H1 (cell line): Measurements from ENCODE around the gene ABHD11. TPM values are rescaled to one million over a fixed set of nuclear protein-coding genes. Genes with fewer than 3 reads are reported as not detected.

Experiments
- BCL11A ChIP-seq, 2 experiments: IDR thresholded peaks; one replicate each; pipeline ENCODE4 v1.6.1; 2011; ENCODE audit warnings: low read depth in 2 of 2, low read length in 2 of 2, mild to moderate bottlenecking in 2 of 2
- CEBPB ChIP-seq: IDR thresholded peaks from 2 replicates; pipeline ENCODE4 v1.6.1; 2012; ENCODE audit warnings: low read depth, low read length
- CHD1 ChIP-seq: IDR thresholded peaks from 2 replicates; pipeline ENCODE4 v1.6.1; 2012; ENCODE audit warnings: low read depth, low read length, improper control_type of control experiment
- CTBP2 ChIP-seq: IDR thresholded peaks from 2 replicates; pipeline ENCODE4 v1.7.0; 2011; ENCODE audit warnings: borderline replicate concordance, mild to moderate bottlenecking, moderate library complexity, mixed read lengths, low read length; ENCODE audit not compliant: insufficient read depth, insufficient read length
- HDAC6 ChIP-seq: IDR thresholded peaks from one replicate; pipeline ENCODE4 v1.7.1; 2012; ENCODE audit warnings: low read depth, mild to moderate bottlenecking, inconsistent platforms, low read length, moderate library complexity
- JUND ChIP-seq: IDR thresholded peaks from 2 replicates; pipeline ENCODE4 v1.6.1; 2011; ENCODE audit warnings: mild to moderate bottlenecking, improper control_type of control experiment, low read length
- RBBP5 ChIP-seq: IDR thresholded peaks from 2 replicates; pipeline ENCODE4 v1.7.1; 2012; ENCODE audit warnings: low read depth, mild to moderate bottlenecking, inconsistent platforms, low read length, moderate library complexity, borderline replicate concordance
- SIN3A ChIP-seq, 2 experiments: IDR thresholded peaks in 1 of 2; conservative IDR thresholded peaks in 1 of 2; 2 replicates each; pipeline ENCODE4 v1.6.1; 2011 to 2012; ENCODE audit warnings: low read length in 2 of 2, improper control_type of control experiment in 1 of 2, low read depth in 1 of 2, mild to moderate bottlenecking in 1 of 2
- SP2 ChIP-seq: IDR thresholded peaks from 2 replicates; pipeline ENCODE4 v1.6.1; 2012; ENCODE audit warnings: mild to moderate bottlenecking, low read length, inconsistent platforms
- YY1 ChIP-seq: IDR thresholded peaks from 2 replicates; pipeline ENCODE4 v1.6.1; 2011; ENCODE audit warnings: low read depth, mild to moderate bottlenecking, low read length
- polyA plus RNA-seq, 7 experiments: library from polyadenylated mRNA; depleted of rRNA in 3 of 7; stranded (reverse) in 5 of 7; unstranded in 2 of 7; fragments of >200 nt in 5 of 7; fragments of 200-250 nt in 2 of 7; gene quantifications; 1 replicate in 5 of 7; 2 replicates in 1 of 7; 4 replicates in 1 of 7; pipeline versions ENCODE4 v1.2.1 to v1.2.3, GENCODE V29; 2011 to 2013; ENCODE audit warnings: missing spikeins in 2 of 7, mixed read lengths in 2 of 7
- total RNA-seq: library from RNA; stranded (reverse); fragmentation: NEBNext Ultra II Directional; extraction: Animal tissue kit (Norgen Biotek cat#: 25700); gene quantifications from 2 replicates; pipeline ENCODE4 v1.2.1, GENCODE V29; 2021
- TF ChIP-seq, protein P1 (sequence below): fragments of 300-600 bp; sonication (generic); IDR thresholded peaks from 2 replicates; pipeline ENCODE4 v1.7.1; 2012; ENCODE audit warnings: low read length, moderate library complexity, mild to moderate bottlenecking, inconsistent platforms; ENCODE audit not compliant: insufficient replicate concordance

Gene ABHD11
- total and polyA plus RNA-seq, 2 of the 8 experiments (the other 6 are each of a cell fraction or from before 2014, with no cell fraction given), result 19.8 to 42.2 TPM

GRCh38 chr7:73701357-73701995 is 37.1 kb downstream of the ABHD11 start (continued):
- TF ChIP-seq, protein P1, sequence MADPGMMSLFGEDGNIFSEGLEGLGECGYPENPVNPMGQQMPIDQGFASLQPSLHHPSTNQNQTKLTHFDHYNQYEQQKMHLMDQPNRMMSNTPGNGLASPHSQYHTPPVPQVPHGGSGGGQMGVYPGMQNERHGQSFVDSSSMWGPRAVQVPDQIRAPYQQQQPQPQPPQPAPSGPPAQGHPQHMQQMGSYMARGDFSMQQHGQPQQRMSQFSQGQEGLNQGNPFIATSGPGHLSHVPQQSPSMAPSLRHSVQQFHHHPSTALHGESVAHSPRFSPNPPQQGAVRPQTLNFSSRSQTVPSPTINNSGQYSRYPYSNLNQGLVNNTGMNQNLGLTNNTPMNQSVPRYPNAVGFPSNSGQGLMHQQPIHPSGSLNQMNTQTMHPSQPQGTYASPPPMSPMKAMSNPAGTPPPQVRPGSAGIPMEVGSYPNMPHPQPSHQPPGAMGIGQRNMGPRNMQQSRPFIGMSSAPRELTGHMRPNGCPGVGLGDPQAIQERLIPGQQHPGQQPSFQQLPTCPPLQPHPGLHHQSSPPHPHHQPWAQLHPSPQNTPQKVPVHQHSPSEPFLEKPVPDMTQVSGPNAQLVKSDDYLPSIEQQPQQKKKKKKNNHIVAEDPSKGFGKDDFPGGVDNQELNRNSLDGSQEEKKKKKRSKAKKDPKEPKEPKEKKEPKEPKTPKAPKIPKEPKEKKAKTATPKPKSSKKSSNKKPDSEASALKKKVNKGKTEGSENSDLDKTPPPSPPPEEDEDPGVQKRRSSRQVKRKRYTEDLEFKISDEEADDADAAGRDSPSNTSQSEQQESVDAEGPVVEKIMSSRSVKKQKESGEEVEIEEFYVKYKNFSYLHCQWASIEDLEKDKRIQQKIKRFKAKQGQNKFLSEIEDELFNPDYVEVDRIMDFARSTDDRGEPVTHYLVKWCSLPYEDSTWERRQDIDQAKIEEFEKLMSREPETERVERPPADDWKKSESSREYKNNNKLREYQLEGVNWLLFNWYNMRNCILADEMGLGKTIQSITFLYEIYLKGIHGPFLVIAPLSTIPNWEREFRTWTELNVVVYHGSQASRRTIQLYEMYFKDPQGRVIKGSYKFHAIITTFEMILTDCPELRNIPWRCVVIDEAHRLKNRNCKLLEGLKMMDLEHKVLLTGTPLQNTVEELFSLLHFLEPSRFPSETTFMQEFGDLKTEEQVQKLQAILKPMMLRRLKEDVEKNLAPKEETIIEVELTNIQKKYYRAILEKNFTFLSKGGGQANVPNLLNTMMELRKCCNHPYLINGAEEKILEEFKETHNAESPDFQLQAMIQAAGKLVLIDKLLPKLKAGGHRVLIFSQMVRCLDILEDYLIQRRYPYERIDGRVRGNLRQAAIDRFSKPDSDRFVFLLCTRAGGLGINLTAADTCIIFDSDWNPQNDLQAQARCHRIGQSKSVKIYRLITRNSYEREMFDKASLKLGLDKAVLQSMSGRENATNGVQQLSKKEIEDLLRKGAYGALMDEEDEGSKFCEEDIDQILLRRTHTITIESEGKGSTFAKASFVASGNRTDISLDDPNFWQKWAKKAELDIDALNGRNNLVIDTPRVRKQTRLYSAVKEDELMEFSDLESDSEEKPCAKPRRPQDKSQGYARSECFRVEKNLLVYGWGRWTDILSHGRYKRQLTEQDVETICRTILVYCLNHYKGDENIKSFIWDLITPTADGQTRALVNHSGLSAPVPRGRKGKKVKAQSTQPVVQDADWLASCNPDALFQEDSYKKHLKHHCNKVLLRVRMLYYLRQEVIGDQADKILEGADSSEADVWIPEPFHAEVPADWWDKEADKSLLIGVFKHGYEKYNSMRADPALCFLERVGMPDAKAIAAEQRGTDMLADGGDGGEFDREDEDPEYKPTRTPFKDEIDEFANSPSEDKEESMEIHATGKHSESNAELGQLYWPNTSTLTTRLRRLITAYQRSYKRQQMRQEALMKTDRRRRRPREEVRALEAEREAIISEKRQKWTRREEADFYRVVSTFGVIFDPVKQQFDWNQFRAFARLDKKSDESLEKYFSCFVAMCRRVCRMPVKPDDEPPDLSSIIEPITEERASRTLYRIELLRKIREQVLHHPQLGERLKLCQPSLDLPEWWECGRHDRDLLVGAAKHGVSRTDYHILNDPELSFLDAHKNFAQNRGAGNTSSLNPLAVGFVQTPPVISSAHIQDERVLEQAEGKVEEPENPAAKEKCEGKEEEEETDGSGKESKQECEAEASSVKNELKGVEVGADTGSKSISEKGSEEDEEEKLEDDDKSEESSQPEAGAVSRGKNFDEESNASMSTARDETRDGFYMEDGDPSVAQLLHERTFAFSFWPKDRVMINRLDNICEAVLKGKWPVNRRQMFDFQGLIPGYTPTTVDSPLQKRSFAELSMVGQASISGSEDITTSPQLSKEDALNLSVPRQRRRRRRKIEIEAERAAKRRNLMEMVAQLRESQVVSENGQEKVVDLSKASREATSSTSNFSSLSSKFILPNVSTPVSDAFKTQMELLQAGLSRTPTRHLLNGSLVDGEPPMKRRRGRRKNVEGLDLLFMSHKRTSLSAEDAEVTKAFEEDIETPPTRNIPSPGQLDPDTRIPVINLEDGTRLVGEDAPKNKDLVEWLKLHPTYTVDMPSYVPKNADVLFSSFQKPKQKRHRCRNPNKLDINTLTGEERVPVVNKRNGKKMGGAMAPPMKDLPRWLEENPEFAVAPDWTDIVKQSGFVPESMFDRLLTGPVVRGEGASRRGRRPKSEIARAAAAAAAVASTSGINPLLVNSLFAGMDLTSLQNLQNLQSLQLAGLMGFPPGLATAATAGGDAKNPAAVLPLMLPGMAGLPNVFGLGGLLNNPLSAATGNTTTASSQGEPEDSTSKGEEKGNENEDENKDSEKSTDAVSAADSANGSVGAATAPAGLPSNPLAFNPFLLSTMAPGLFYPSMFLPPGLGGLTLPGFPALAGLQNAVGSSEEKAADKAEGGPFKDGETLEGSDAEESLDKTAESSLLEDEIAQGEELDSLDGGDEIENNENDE, result no peak
- TF ChIP-seq SIN3A (conservative IDR thresholded peaks at IDR 0.05 in 1 of 2, IDR thresholded peaks at IDR 0.05 in 1 of 2; ENCODE audit: low read depth in 1 of 2, low read length in 2 of 2) (peak in 1 of 2 experiments; percentile 77; a peak in 2 of 4 replicates), JUND (0 out of 2 replicates have a peak, but pooled peaks have one; percentile 47), BCL11A (IDR thresholded peaks at IDR 0.05; ENCODE audit: low read depth in 2 of 2, low read length in 2 of 2) (no peak), SP2 (no peak), RBBP5 (no peak), CTBP2 (no peak), CEBPB (no peak), YY1 (no peak), CHD1 (no peak), HDAC6 (no peak)
